HEK293 (cell line): Measurements from ENCODE around the gene SETD7.

Source experiments
- CTCF ChIA-PET: fragments of 350-600 bp; formaldehyde crosslinking; extraction: SDS; loops from one replicate; lab custom pipeline; 2021; ENCODE audit warnings: antibody characterized with exemption; lab: Yijun Ruan, JAX
- POLR2A ChIA-PET: fragments of 300-600 bp; formaldehyde crosslinking; extraction: SDS; loops from one replicate; lab custom pipeline; 2020; ENCODE audit warnings: antibody characterized with exemption, inconsistent platforms; lab: Yijun Ruan, JAX
- H3K27ac ChIP-seq: fragments of 200-500 bp; sonication (Bioruptor generic); 2 replicates; pipeline ENCODE4 v1.5.1; 2014; ENCODE audit warnings: low read depth, low read length, control low read depth, inconsistent platforms; ENCODE audit errors: extremely low read depth
- H3K36me3 ChIP-seq, 2 experiments: fragments of 200-500 bp in 1 of 2; sonication (Bioruptor generic) in 1 of 2; 1 replicate in 1 of 2; 2 replicates in 1 of 2; pipeline ENCODE4 v1.5.1; 2014 to 2017; ENCODE audit warnings: inconsistent platforms in 2 of 2, low read length in 2 of 2; ENCODE audit not compliant: control insufficient read depth in 2 of 2, insufficient read depth in 1 of 2
- H3K4me1 ChIP-seq: fragments of 200-500 bp; sonication (Bioruptor generic); 2 replicates; pipeline ENCODE4 v1.5.1; 2014; ENCODE audit warnings: mild to moderate bottlenecking, low read length, inconsistent platforms; ENCODE audit not compliant: control insufficient read depth, insufficient read depth
- H3K4me3 ChIP-seq: 2 replicates; pipeline ENCODE4 v1.5.1; 2011; ENCODE audit warnings: low read depth, mild to moderate bottlenecking, control low read depth, low read length, moderate library complexity
- H3K9me3 ChIP-seq: fragments of 200-500 bp; sonication (Bioruptor generic); 2 replicates; pipeline ENCODE4 v1.5.1; 2014; ENCODE audit warnings: low read depth, low read length, inconsistent platforms; ENCODE audit not compliant: control insufficient read depth, insufficient read depth
- HOXA7 ChIP-seq: sonication (generic); formaldehyde crosslinking; IDR thresholded peaks from 2 replicates; pipeline ENCODE4 v1.8.1; 2022; ENCODE audit warnings: missing genetic modification reagents, borderline replicate concordance
- KLF8 ChIP-seq: fragments of 450-650 bp; formaldehyde crosslinking; IDR thresholded peaks from 2 replicates; pipeline ENCODE4 v1.5.1; 2016; ENCODE audit warnings: missing biosample characterization, missing genetic modification characterization
- PRDM1 ChIP-seq: fragments of 450-650 bp; formaldehyde crosslinking; IDR thresholded peaks from 2 replicates; pipeline ENCODE4; 2016; ENCODE audit warnings: missing biosample characterization, missing genetic modification characterization
- SCRT2 ChIP-seq: fragments of 450-650 bp; formaldehyde crosslinking; IDR thresholded peaks from 2 replicates; pipeline ENCODE4 v1.5.1; 2016; ENCODE audit warnings: missing biosample characterization, missing genetic modification characterization
- SETDB1 ChIP-seq: IDR thresholded peaks from one replicate; pipeline ENCODE4 v1.6.1; 2017; ENCODE audit warnings: mild to moderate bottlenecking, low read length, moderate library complexity, mixed read lengths; ENCODE audit not compliant: insufficient read length
- TCF7L2 ChIP-seq: IDR thresholded peaks from 2 replicates; pipeline ENCODE4 v1.6.1; 2011; ENCODE audit warnings: low read depth, mild to moderate bottlenecking, inconsistent platforms, low read length, moderate library complexity, borderline replicate concordance
- TRIM28 ChIP-seq: IDR thresholded peaks from 2 replicates; pipeline ENCODE4 v1.6.1; 2011; ENCODE audit warnings: low read length, control low read depth, borderline replicate concordance
- YY2 ChIP-seq: fragments of 450-650 bp; formaldehyde crosslinking; IDR thresholded peaks from 2 replicates; pipeline ENCODE4 v1.5.1; 2016; ENCODE audit warnings: missing biosample characterization, missing genetic modification characterization
- ZBTB26 ChIP-seq: fragments of 450-650 bp; formaldehyde crosslinking; optimal IDR thresholded peaks from 2 replicates; pipeline ENCODE3; 2016; ENCODE audit warnings: missing biosample characterization, mild to moderate bottlenecking, missing genetic modification characterization
- ZBTB48 ChIP-seq: fragments of 450-650 bp; formaldehyde crosslinking; IDR thresholded peaks from 2 replicates; pipeline ENCODE4 v1.5.1; 2016; ENCODE audit warnings: missing biosample characterization, missing genetic modification characterization
- ZFP3 ChIP-seq: fragments of 450-650 bp; formaldehyde crosslinking; IDR thresholded peaks from 2 replicates; pipeline ENCODE4 v1.5.1; 2016; ENCODE audit warnings: low read depth, missing biosample characterization, missing genetic modification characterization
- ZNF132 ChIP-seq: fragments of 450-650 bp; formaldehyde crosslinking; IDR thresholded peaks from 2 replicates; pipeline ENCODE4 v1.5.1; 2017; ENCODE audit warnings: missing biosample characterization, missing genetic modification characterization, borderline replicate concordance
- ZNF175 ChIP-seq: fragments of 450-650 bp; formaldehyde crosslinking; IDR thresholded peaks from 2 replicates; pipeline ENCODE4 v1.5.1; 2016; ENCODE audit warnings: missing biosample characterization, missing genetic modification characterization
- ZNF2 ChIP-seq: fragments of 450-650 bp; formaldehyde crosslinking; IDR thresholded peaks from 2 replicates; pipeline ENCODE4 v1.5.1; 2016; ENCODE audit warnings: missing biosample characterization, missing genetic modification characterization
- ZNF274 ChIP-seq, 2 experiments: fragments of 200-500 bp in 1 of 2; fragments of 450-650 bp in 1 of 2; sonication (Bioruptor generic) in 1 of 2; formaldehyde crosslinking in 1 of 2; IDR thresholded peaks; 2 replicates each; pipeline versions ENCODE4 v1.5.1 to v1.6.1; 2014 to 2016; ENCODE audit warnings: borderline replicate concordance in 1 of 2, inconsistent platforms in 1 of 2, low read length in 1 of 2, missing biosample characterization in 1 of 2, missing genetic modification characterization in 1 of 2
- ZNF362 ChIP-seq: fragments of 450-650 bp; formaldehyde crosslinking; IDR thresholded peaks from 2 replicates; pipeline ENCODE4 v1.5.1; 2016; ENCODE audit warnings: missing biosample characterization, missing genetic modification characterization
- ZNF366 ChIP-seq: fragments of 450-650 bp; formaldehyde crosslinking; conservative IDR thresholded peaks from 2 replicates; pipeline ENCODE4 v1.5.1; 2016; ENCODE audit warnings: missing biosample characterization, missing genetic modification characterization
- ZNF404 ChIP-seq: fragments of 450-650 bp; formaldehyde crosslinking; IDR thresholded peaks from 2 replicates; pipeline ENCODE4 v1.5.1; 2017; ENCODE audit warnings: missing biosample characterization, missing genetic modification characterization
- ZNF473 ChIP-seq: fragments of 450-650 bp; formaldehyde crosslinking; IDR thresholded peaks from 2 replicates; pipeline ENCODE4 v1.5.1; 2017; ENCODE audit warnings: missing biosample characterization, missing genetic modification characterization
- ZNF521 ChIP-seq: fragments of 450-650 bp; formaldehyde crosslinking; IDR thresholded peaks from 2 replicates; pipeline ENCODE4 v1.5.1; 2017; ENCODE audit warnings: missing biosample characterization, mild to moderate bottlenecking, missing genetic modification characterization
- ZNF571 ChIP-seq: fragments of 450-650 bp; formaldehyde crosslinking; IDR thresholded peaks from 2 replicates; pipeline ENCODE4 v1.5.0; 2017; ENCODE audit warnings: missing biosample characterization, missing genetic modification characterization
- ZNF654 ChIP-seq: fragments of 450-650 bp; formaldehyde crosslinking; IDR thresholded peaks from 2 replicates; pipeline ENCODE4 v1.5.1; 2016; ENCODE audit warnings: low read depth, missing biosample characterization, missing genetic modification characterization
- ZNF843 ChIP-seq: fragments of 450-650 bp; formaldehyde crosslinking; IDR thresholded peaks from 2 replicates; pipeline ENCODE4 v1.5.1; 2016; ENCODE audit warnings: missing biosample characterization, missing genetic modification characterization
- TF ChIP-seq, protein P1 (sequence below): fragments of 450-650 bp; formaldehyde crosslinking; IDR thresholded peaks from 2 replicates; pipeline ENCODE4 v1.5.1; 2017; ENCODE audit warnings: missing biosample characterization, mild to moderate bottlenecking, missing genetic modification characterization, moderate library complexity
- TF ChIP-seq, protein P2 (sequence below): fragments of 450-650 bp; formaldehyde crosslinking; IDR thresholded peaks from 2 replicates; pipeline ENCODE4 v1.5.1; 2017; ENCODE audit warnings: missing biosample characterization, missing genetic modification characterization
- TF ChIP-seq, protein P3 (sequence below): fragments of 450-650 bp; formaldehyde crosslinking; IDR thresholded peaks from 2 replicates; pipeline ENCODE4 v1.5.1; 2016; ENCODE audit warnings: missing biosample characterization, missing genetic modification characterization

SETD7 gene

GRCh38 chr4:139532947-139533346 lies 23.1 kb downstream of the SETD7 start (continued):
- no peak for TF ChIP-seq ZNF473
- TF ChIP-seq ZNF274 (IDR thresholded peaks at IDR 0.05; ENCODE audit: low read length): no peak
- TF ChIP-seq ZNF274 (tag by site-specific recombination; IDR thresholded peaks at IDR 0.05; ENCODE audit: borderline replicate concordance): no peak
- no peak for TF ChIP-seq ZNF404 (tag by site-specific recombination)
- TF ChIP-seq, protein P1, sequence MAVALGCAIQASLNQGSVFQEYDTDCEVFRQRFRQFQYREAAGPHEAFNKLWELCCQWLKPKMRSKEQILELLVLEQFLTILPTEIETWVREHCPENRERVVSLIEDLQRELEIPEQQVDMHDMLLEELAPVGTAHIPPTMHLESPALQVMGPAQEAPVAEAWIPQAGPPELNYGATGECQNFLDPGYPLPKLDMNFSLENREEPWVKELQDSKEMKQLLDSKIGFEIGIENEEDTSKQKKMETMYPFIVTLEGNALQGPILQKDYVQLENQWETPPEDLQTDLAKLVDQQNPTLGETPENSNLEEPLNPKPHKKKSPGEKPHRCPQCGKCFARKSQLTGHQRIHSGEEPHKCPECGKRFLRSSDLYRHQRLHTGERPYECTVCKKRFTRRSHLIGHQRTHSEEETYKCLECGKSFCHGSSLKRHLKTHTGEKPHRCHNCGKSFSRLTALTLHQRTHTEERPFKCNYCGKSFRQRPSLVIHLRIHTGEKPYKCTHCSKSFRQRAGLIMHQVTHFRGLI (tag by site-specific recombination): no peak
- TF ChIP-seq ZFP3 (tag by site-specific recombination): no peak
- TF ChIP-seq ZNF132 (tag by site-specific recombination): no peak
- TF ChIP-seq HOXA7: no peak

DNA sequence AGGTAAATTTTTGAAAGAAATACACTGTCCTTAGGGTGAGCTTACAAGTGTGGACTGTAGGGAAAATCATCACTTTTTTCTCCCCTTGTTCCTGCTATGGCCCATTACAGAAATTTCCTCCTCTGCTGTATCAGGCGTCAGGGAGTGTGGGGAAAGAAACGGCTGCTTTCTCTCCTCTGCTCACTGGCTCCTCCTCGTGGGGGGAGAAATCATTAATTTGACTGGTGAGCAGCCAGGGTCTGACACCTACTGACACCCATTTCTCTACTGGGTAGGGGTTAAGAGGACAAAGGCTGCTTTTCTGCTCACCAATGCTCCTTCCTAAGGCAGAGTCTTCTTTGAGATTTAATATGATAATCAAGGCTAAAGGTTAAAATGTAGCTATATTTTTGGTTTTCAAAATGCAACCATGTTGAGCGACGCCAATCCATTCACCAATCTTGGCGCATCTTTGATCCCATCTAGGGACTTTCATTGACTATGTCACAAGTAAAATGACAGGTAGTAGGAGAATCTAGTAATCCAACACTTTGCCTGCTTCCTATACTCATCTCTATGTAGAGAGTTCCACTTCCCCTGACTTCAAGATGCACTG lies 25.1 kb downstream of the SETD7 start:
- Histone ChIP-seq H3K4me1 (no peaks in the 10 kb centered on the region), H3K4me3 (no peak overlapping the region), H3K9me3 (no peaks in the 10 kb centered on the region), H3K27ac (no peak overlapping the region), H3K36me3 (peaks cover 20 to 32% of the 10 kb centered on the region in 2 experiments)
- peak; percentile 54 for TF ChIP-seq PRDM1
- TF ChIP-seq ZNF366 (tag by site-specific recombination): no peak
- no peak for TF ChIP-seq ZNF362 (tag by site-specific recombination)
- TF ChIP-seq ZNF654: 0 out of 2 replicates have a peak, but pooled peaks have one; percentile 8
- TF ChIP-seq, protein P2, sequence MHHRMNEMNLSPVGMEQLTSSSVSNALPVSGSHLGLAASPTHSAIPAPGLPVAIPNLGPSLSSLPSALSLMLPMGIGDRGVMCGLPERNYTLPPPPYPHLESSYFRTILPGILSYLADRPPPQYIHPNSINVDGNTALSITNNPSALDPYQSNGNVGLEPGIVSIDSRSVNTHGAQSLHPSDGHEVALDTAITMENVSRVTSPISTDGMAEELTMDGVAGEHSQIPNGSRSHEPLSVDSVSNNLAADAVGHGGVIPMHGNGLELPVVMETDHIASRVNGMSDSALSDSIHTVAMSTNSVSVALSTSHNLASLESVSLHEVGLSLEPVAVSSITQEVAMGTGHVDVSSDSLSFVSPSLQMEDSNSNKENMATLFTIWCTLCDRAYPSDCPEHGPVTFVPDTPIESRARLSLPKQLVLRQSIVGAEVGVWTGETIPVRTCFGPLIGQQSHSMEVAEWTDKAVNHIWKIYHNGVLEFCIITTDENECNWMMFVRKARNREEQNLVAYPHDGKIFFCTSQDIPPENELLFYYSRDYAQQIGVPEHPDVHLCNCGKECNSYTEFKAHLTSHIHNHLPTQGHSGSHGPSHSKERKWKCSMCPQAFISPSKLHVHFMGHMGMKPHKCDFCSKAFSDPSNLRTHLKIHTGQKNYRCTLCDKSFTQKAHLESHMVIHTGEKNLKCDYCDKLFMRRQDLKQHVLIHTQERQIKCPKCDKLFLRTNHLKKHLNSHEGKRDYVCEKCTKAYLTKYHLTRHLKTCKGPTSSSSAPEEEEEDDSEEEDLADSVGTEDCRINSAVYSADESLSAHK: peak; percentile 46; the same call in 1 of the 2 replicates
- TF ChIP-seq ZBTB48 (tag by site-specific recombination): peak; percentile 40; the same call in 1 of the 2 replicates
- ChIA-PET POLR2A (no interaction called here), CTCF (interaction anchor here (0.8 to 1.9 kb wide), 8 partner anchors 9 to 500 kb away, joined by 3 to 7 read pairs (median 4); no protein-coding TSS in a partner anchor)

GRCh38 chr4:139528377-139529005 lies 27.5 kb downstream of the SETD7 start:
- Histone ChIP-seq H3K4me3 (no peak overlapping the region), H3K36me3 (peaks cover 19 to 51% of the 10 kb centered on the region in 2 experiments), H3K4me1 (no peaks in the 10 kb centered on the region), H3K9me3 (no peaks in the 10 kb centered on the region), H3K27ac (no peak overlapping the region)
- TF ChIP-seq ZNF843 (tag by site-specific recombination): no peak
- no peak for TF ChIP-seq SETDB1
- TF ChIP-seq SCRT2 (tag by site-specific recombination): no peak
- no peak for TF ChIP-seq ZNF366 (tag by site-specific recombination)
- no peak for TF ChIP-seq YY2 (tag by site-specific recombination)
- no peak for TF ChIP-seq TCF7L2
- no peak for TF ChIP-seq ZNF571
- TF ChIP-seq, protein P3, sequence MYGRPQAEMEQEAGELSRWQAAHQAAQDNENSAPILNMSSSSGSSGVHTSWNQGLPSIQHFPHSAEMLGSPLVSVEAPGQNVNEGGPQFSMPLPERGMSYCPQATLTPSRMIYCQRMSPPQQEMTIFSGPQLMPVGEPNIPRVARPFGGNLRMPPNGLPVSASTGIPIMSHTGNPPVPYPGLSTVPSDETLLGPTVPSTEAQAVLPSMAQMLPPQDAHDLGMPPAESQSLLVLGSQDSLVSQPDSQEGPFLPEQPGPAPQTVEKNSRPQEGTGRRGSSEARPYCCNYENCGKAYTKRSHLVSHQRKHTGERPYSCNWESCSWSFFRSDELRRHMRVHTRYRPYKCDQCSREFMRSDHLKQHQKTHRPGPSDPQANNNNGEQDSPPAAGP (tag by site-specific recombination): no peak
- TF ChIP-seq ZNF175 (tag by site-specific recombination): no peak
- no peak for TF ChIP-seq ZNF2 (tag by site-specific recombination)
- no peak for TF ChIP-seq ZNF521 (tag by site-specific recombination)
- no peak for TF ChIP-seq ZBTB26
- no peak for TF ChIP-seq ZNF132 (tag by site-specific recombination)
- no peak for TF ChIP-seq KLF8 (tag by site-specific recombination)
- no peak for TF ChIP-seq TRIM28
- ChIA-PET POLR2A (interaction anchor here (1.2 kb wide), 1 partner anchor 25 kb away, joined by 3 read pairs; no protein-coding TSS in a partner anchor), CTCF (interaction anchor here (0.9 to 1.0 kb wide), 2 partner anchors 29 to 498 kb away, joined by 3 read pairs; no protein-coding TSS in a partner anchor)
